ENCODE data around the gene PKNOX2.

DNA sequence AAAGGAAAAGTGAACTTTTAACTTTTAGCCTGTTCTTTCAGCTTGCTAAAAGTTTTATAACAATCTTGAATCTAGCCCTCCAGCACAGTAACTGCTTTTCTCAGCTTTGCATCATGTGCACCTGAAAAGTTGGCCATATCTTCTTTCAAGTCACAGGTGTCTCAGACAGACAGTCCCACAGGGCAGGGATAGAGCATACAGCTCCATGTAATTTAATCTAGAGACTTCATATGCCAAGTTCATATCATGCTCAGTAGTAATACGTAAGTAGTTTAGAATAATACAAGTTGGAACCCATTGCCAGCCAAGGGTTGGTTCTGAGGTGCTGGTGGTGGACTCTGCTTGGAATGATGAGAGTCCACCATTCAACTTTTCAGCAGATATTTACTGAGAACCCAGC lies 68.6 kb downstream of the PKNOX2 start:
- TF ChIP-seq POLR2A (IDR thresholded peaks at IDR 0.05) (no peak), CTCF (IDR thresholded peaks at IDR 0.05) (no peak), POLR2AphosphoS5 (IDR thresholded peaks at IDR 0.05) (no peak), EP300 (IDR thresholded peaks at IDR 0.05) (no peak)

All from sigmoid colon (tissue), 4 donors.